Measurements from ENCODE around the gene RABL2A.
"Not testable (repeated sequence)": the region's sequence is repeated elsewhere in the genome, so short reads cannot be mapped to it uniquely, and the experiment has no call there.

The RABL2A gene

DNA sequence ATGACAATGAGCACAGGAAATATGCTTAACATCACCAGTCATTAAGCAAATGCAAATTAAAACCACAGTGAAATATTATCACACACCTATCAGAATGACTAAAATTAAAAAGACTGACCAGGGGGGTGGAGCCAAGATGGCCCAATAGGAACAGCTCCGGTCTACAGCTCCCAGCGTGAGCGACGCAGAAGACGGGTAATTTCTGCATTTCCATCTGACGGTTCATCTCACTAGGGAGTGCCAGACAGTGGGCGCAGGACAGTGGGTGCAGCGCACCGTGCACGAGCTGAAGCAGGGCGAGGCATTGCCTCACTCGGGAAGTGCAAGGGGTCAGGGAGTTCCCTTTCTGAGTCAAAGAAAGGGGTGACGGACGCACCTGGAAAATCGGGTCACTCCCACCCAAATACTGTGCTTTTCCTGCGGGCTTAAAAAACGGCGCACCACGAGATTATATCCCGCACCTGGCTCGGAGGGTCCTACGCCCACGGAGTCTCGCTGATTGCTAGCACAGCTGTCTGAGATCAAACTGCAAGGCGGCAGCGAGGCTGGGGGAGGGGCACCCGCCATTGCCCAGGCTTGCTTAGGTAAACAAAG is 29.1 kb downstream of the RABL2A start:
- H3K27ac ChIP-seq = peak overlapping the region; percentile 58

DNA sequence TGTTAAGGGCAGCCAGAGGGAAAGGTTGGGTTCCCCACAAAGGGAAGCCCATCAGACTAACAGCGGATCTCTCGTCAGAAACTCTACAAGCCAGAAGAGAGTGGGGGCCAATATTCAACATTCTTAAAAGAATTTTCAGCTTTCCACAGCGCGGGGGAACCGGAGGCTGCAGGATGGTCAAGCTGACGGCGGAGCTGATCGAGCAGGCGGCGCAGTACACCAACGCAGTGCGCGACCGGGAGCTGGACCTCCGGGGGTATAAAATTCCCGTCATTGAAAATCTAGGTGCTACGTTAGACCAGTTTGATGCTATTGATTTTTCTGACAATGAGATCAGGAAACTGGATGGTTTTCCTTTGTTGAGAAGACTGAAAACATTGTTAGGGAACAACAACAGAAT is 30.7 kb downstream of the RABL2A start:
- H3K27ac ChIP-seq = not testable (repeated sequence)

DNA sequence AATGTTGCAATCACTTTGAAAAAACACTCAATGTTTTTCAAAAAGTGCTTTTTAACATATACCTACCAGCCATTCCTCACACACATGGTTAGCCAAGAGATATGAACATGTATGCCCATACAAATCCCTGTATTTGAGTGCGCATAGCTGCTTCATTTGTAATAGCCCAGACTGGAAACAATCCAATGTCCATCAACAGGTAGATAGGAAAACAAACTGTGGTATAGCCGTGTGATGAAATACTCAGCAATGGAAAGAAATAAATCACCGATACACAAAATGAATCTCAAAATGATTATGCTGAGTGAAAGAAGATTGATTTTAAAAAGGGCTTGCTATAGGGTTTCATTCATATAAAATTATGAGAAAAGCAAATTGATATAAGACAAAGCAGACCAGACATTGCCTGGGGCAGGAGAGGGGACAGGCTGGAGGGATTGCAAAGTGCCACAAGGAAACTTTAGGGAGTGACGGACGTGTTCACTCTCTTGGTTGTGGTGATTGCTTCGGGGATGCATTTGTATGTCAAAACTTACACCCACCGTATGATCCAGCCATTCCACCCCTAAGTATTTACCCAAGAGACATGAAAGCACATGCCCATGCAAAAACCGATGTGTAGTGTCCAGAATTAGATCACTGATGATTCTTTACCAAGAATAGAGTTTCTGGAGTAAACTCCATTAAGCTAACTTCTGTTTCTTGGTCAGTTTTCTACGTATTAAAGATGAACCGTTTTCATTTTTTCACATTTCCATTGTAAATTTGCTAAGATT is 36.4 kb downstream of the RABL2A start:
- not testable (repeated sequence) for H3K27ac ChIP-seq

DNA sequence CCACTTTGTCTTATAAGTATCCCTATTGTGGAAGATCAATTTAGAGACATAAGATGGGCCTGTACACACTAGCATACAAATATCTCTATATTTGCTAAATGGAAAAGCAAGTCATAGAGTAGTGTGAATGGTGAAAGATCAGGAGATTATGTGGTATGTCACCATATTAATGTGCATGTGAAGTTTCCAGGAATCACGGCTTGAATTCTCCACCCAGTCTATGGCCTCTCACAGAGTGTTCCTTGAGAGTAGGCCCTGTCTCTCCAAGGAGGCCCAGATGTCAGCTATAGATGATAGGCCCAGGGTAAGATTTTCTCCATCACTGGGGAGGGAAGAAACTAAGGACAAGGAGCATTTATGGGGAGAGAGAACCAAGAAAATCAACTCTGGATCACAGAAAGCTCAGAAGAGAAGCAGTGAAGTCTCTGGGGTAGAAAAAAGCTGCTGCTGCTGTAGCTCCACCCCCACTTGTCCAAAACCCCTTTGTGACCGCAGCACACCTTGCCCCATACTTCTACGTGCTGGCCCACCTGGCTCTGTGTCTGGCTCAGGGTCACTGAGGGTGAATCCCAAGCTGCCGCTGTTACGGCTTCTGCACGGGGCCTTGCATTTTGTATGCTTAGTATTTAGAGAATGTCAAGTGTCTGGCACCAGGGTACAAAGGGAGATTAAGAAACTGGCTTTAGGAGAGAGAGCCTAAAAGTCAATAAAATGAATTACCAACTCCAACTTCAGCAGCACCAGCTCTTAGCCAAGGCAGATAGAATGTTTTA is 37.9 kb downstream of the RABL2A start:
- H3K27ac ChIP-seq = not testable (repeated sequence)

DNA sequence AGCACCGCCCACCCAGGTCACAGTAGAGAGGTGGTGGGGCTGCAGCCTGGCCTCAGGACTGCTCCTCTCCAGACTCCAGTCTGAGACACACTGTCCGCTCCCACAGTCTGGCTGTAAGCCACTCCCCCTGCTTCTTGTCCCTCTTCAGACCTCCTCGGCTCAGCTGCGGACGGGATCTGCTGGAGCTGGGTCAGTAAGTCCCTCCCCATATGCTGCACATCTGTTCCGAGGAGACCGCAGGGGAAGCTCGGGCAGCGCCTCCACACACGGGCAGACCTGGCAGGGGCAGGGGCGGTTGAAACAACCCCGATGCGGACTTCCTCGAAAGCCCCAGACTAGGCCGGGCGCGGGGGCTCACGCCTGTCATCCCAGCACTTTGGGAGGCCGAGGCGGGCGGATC is 41.9 kb downstream of the RABL2A start:
- H3K27ac ChIP-seq = not testable (repeated sequence)

DNA sequence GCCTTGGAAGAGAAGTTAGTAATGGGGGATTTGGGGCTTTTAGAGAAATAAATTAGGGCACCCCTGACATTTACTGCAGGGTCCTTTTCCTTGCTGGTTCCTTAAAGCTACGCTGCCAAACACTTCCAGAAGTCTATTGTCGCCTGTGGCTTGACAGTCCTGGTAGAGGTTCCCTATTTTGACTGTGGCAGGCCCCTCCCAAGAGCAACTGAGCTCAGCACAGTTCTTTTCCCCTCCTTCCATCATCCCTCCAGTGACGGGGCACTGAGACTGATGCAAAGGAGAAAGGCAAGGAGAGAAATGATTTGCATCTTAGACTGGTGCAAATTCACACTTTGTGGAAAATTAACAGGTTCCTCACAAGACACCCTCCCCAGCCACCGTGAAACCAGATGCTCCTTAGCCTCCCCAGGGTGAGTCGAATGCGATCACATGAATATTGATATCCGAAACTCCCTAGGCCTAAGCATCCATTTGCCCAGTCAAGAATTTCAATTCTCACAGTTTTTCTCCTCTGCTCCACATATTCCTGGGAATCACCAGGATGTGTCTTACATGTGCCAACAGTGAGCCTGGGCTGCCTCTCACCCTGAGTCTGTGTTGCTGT is 45.4 kb downstream of the RABL2A start:
- TF ChIP-seq, protein P1, sequence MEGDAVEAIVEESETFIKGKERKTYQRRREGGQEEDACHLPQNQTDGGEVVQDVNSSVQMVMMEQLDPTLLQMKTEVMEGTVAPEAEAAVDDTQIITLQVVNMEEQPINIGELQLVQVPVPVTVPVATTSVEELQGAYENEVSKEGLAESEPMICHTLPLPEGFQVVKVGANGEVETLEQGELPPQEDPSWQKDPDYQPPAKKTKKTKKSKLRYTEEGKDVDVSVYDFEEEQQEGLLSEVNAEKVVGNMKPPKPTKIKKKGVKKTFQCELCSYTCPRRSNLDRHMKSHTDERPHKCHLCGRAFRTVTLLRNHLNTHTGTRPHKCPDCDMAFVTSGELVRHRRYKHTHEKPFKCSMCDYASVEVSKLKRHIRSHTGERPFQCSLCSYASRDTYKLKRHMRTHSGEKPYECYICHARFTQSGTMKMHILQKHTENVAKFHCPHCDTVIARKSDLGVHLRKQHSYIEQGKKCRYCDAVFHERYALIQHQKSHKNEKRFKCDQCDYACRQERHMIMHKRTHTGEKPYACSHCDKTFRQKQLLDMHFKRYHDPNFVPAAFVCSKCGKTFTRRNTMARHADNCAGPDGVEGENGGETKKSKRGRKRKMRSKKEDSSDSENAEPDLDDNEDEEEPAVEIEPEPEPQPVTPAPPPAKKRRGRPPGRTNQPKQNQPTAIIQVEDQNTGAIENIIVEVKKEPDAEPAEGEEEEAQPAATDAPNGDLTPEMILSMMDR (IDR thresholded peaks at IDR 0.05) = no peak
- no peak for TF ChIP-seq ZFX (IDR thresholded peaks at IDR 0.05; ENCODE audit: borderline replicate concordance)
- no peak overlapping the region for H3K27ac ChIP-seq

DNA sequence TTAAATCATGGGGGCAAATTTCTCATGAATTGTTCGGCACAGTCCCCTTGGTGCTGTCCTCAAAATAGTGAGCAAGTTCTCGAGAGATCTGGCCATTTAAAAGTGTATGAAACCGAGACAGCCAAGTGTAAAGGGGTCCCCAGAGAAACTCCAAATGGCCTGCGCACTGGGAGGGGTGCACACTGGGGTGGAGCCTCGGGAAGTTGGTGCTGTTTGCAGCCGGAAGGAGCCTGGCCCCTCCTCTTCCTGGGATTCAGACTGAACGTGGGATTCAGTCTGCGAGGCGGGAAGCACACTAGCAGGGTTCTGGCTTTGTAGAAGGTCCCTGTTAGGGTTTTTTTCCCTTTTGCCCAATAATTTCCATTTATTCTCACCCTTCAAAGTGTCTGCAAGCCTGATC is 48.8 kb downstream of the RABL2A start:
- TF ChIP-seq ZFX (IDR thresholded peaks at IDR 0.05; ENCODE audit: borderline replicate concordance) = no peak
- TF ChIP-seq, protein P1 (IDR thresholded peaks at IDR 0.05) = no peak

DNA sequence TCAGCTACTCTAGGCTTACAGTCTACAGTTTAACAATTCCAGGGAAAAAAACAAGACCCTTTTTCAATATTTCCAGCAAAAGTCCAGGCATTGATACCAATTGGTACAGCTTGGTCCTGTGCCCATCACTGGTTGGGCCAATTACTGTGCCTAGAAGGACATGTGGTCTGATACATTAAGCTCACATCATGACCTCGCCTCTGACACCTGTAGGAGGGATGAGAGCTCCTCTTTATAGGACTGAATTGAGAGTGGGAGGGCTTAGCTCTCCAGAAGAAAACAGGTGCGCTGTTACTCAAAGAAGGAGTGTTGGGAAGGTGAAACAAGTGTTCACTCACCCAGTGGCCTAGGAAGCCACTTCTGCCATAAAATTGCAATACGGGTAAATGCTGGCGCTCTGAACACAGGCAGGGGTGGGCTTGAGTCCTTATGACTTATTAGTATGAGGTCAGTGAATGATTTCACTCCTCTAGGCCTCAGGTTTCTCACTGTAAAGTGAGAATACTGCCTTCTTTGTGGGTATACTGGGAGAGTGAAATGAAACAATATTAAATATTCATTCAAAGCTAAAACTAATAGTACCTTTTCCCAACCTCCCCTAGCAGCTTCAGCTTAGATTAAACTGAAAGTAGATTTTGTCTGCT is 49.7 kb downstream of the RABL2A start:
- H3K27ac ChIP-seq = no peak overlapping the region
- TF ChIP-seq, protein P1 (IDR thresholded peaks at IDR 0.05) = no peak
- no peak for TF ChIP-seq ZFX (IDR thresholded peaks at IDR 0.05; ENCODE audit: borderline replicate concordance)

More for the DNA sequence above, 48.8 kb downstream of the RABL2A start:
- H3K27ac ChIP-seq = no peak overlapping the region

DNA sequence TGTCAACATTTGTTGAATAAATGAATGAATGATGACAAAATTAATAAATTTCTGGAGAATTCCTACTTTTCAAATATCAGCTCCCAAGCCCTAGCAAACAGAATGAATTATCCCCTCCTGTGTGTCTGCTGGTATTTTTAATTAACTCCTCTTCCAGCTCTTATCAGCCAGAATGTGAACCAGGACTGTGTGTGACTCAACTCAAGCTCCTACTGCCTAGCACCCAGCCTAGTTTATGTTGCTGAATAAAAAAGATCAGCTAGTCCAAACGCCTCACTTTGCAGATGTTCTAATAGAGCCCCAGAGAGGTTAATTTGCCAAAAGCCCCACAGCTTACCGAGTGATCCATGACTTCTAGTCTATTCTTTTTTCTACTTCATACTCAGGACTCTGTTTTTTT is 50.3 kb downstream of the RABL2A start:
- H3K27ac ChIP-seq = no peak overlapping the region
- TF ChIP-seq ZFX (IDR thresholded peaks at IDR 0.05; ENCODE audit: borderline replicate concordance) = no peak
- TF ChIP-seq, protein P1 (IDR thresholded peaks at IDR 0.05) = no peak
